HG02623 (cell line): ENCODE results near the gene C1orf21.

Experiments
- ATAC-seq: cut with Tn5 transposase; IDR thresholded peaks from one replicate; pipeline ENCODE4 v1.9.1; 2021; ENCODE audit warnings: moderate library complexity; ENCODE audit not compliant: unreplicated experiment

C1orf21 gene

GRCh38 chr1:184623404-184623803 is 236.6 kb downstream of the C1orf21 start:
- ATAC-seq: no peak

GRCh38 chr1:184624051-184624450 is 237.2 kb downstream of the C1orf21 start:
- ATAC-seq: no peak

GRCh38 chr1:184624626-184625025 is 237.8 kb downstream of the C1orf21 start:
- ATAC-seq: no peak

- ATAC-seq: no peak
These were observed 238.4 kb downstream of the C1orf21 start for GRCh38 chr1:184625271-184625670.

- no peak for ATAC-seq
These were observed 239.5 kb downstream of the C1orf21 start for GRCh38 chr1:184626076-184627006.

- ATAC-seq: no peak
These were observed 240.1 kb downstream of the C1orf21 start for GRCh38 chr1:184627007-184627341.

- no peak for ATAC-seq
These were observed 242.4 kb downstream of the C1orf21 start for GRCh38 chr1:184629266-184629665.

- ATAC-seq: no peak
These were observed 243.8 kb downstream of the C1orf21 start for GRCh38 chr1:184630679-184631060.

GRCh38 chr1:184632415-184633175 is 245.8 kb downstream of the C1orf21 start:
- no peak for ATAC-seq

GRCh38 chr1:184633785-184634184 is 247.0 kb downstream of the C1orf21 start:
- ATAC-seq: no peak

- no peak for ATAC-seq
These were observed 247.5 kb downstream of the C1orf21 start for GRCh38 chr1:184634296-184634695.

- ATAC-seq: no peak
These were observed 248.6 kb downstream of the C1orf21 start for GRCh38 chr1:184635347-184635979.

- no peak for ATAC-seq
These were observed 249.2 kb downstream of the C1orf21 start for GRCh38 chr1:184635980-184636431.

GRCh38 chr1:184637664-184638240 is 250.9 kb downstream of the C1orf21 start:
- no peak for ATAC-seq

- ATAC-seq: no peak
These were observed 252.4 kb downstream of the C1orf21 start for GRCh38 chr1:184639205-184639604.

- ATAC-seq: no peak
These were observed 253.7 kb downstream of the C1orf21 start for GRCh38 chr1:184640505-184640904.

- ATAC-seq: no peak
These were observed 255.1 kb downstream of the C1orf21 start for GRCh38 chr1:184641894-184642293.

- ATAC-seq: no peak
These were observed 256.8 kb downstream of the C1orf21 start for GRCh38 chr1:184643661-184644060.

- ATAC-seq: no peak
These were observed 257.9 kb downstream of the C1orf21 start for GRCh38 chr1:184644771-184645170.

- ATAC-seq: no peak
These were observed 259.4 kb downstream of the C1orf21 start for GRCh38 chr1:184646178-184646701.

- ATAC-seq: no peak
These were observed 260.0 kb downstream of the C1orf21 start for GRCh38 chr1:184646824-184647223.
